Measurements from ENCODE around the gene FAM72C. TPM values are rescaled to one million over a fixed set of nuclear protein-coding genes. Genes with fewer than 3 reads are reported as not detected.

The FAM72C gene
- 0.23 and 0.46 TPM in 2 replicates for total RNA-seq

GRCh38 chr1:143971924-143972700 is at the start of gene FAM72C:
FAM72C (minus strand) TSS chr1:143971986; CDS start chr1:143971141, 845 bp downstream.

